Fibroblast of lung (primary cell): ENCODE measurements around the gene FMN1. TPM values are rescaled to one million over a fixed set of nuclear protein-coding genes. Genes with fewer than 3 reads are reported as not detected.

Experiments used
- DNase-seq, 2 donors: peaks; one replicate each; pipeline versions ENCODE4 v3.0.0 to v3.0.0-alpha.2; 2010; ENCODE audit warnings: low read depth in 2 of 2
- H2AFZ ChIP-seq: 2 replicates; pipeline ENCODE4 v1.5.1; 2012; ENCODE audit warnings: low read length, control low read depth, inconsistent platforms
- H3K27ac ChIP-seq: 2 replicates; pipeline ENCODE4 v1.5.1; 2011; ENCODE audit warnings: low read length, control low read depth; ENCODE audit not compliant: insufficient read depth
- H3K27me3 ChIP-seq: 2 replicates; pipeline ENCODE4 v1.5.1; 2011; ENCODE audit warnings: mild to moderate bottlenecking, low read length; ENCODE audit not compliant: control insufficient read depth, insufficient read depth
- H3K36me3 ChIP-seq: 2 replicates; pipeline ENCODE4 v1.5.1; 2011; ENCODE audit warnings: low read length; ENCODE audit not compliant: control insufficient read depth, insufficient read depth
- H3K4me1 ChIP-seq: 2 replicates; pipeline ENCODE4 v1.5.1; 2011; ENCODE audit warnings: low read length; ENCODE audit not compliant: control insufficient read depth, insufficient read depth; ENCODE audit errors: extremely low read depth
- H3K4me2 ChIP-seq: 2 replicates; pipeline ENCODE4 v1.5.1; 2011; ENCODE audit warnings: low read length, control low read depth; ENCODE audit not compliant: insufficient read depth; ENCODE audit errors: extremely low read depth
- H3K4me3 ChIP-seq, 4 experiments: fragments of 200-600 bp in 1 of 4; sonication (generic) in 1 of 4; replicated peaks in 1 of 4; 2 replicates each; pipeline ENCODE4 v1.5.1; 2011 to 2016; ENCODE audit warnings: low read length in 4 of 4, low read depth in 3 of 4, mild to moderate bottlenecking in 3 of 4, control low read depth in 2 of 4, inconsistent platforms in 1 of 4, mixed read lengths in 1 of 4; ENCODE audit not compliant: insufficient read depth in 1 of 4; ENCODE audit errors: control extremely low read depth in 1 of 4
- H3K79me2 ChIP-seq: 2 replicates; pipeline ENCODE4 v1.5.1; 2012; ENCODE audit warnings: mild to moderate bottlenecking, low read length, inconsistent platforms; ENCODE audit not compliant: control insufficient read depth, insufficient read depth
- H3K9ac ChIP-seq: 2 replicates; pipeline ENCODE4 v1.5.1; 2011; ENCODE audit warnings: mild to moderate bottlenecking, low read length, control low read depth; ENCODE audit not compliant: insufficient read depth
- H3K9me3 ChIP-seq: 2 replicates; pipeline ENCODE4 v1.5.1; 2012; ENCODE audit warnings: low read depth, low read length; ENCODE audit not compliant: control insufficient read depth, insufficient read depth
- H4K20me1 ChIP-seq: 2 replicates; pipeline ENCODE4 v1.5.1; 2011; ENCODE audit warnings: low read length; ENCODE audit not compliant: control insufficient read depth, insufficient read depth; ENCODE audit errors: extremely low read depth
- EZH2 ChIP-seq: IDR thresholded peaks from 2 replicates; pipeline ENCODE4 v1.5.1; 2012; ENCODE audit warnings: low read length, control low read depth, mild to moderate bottlenecking; ENCODE audit errors: missing control alignments
- polyA plus RNA-seq, 2 donors: library from polyadenylated mRNA; depleted of rRNA in 1 of 2; stranded (reverse) in 1 of 2; unstranded in 1 of 2; fragments of >200 nt; gene quantifications; 2 replicates each; pipeline ENCODE4 v1.2.1, GENCODE V29; 2011 to 2012; ENCODE audit warnings: missing spikeins in 1 of 2
- total RNA-seq: library from RNA; depleted of rRNA; stranded (reverse); fragments of >200 nt; gene quantifications from 2 replicates; pipeline ENCODE4 v1.2.1, GENCODE V29; 2014
- TF ChIP-seq, protein P1 (sequence below), 2 donors: IDR thresholded peaks in 1 of 2; conservative IDR thresholded peaks in 1 of 2; 1 replicate in 1 of 2; 2 replicates in 1 of 2; pipeline ENCODE4 v1.5.1; 2011 to 2012; ENCODE audit warnings: low read length in 2 of 2, control low read depth in 1 of 2, inconsistent platforms in 1 of 2, low read depth in 1 of 2, mild to moderate bottlenecking in 1 of 2

FMN1 gene
- total and polyA plus RNA-seq, 2 donors (not counting 1 experiment from before 2014, with no cell fraction given): 7.5 to 43.8 TPM

DNA sequence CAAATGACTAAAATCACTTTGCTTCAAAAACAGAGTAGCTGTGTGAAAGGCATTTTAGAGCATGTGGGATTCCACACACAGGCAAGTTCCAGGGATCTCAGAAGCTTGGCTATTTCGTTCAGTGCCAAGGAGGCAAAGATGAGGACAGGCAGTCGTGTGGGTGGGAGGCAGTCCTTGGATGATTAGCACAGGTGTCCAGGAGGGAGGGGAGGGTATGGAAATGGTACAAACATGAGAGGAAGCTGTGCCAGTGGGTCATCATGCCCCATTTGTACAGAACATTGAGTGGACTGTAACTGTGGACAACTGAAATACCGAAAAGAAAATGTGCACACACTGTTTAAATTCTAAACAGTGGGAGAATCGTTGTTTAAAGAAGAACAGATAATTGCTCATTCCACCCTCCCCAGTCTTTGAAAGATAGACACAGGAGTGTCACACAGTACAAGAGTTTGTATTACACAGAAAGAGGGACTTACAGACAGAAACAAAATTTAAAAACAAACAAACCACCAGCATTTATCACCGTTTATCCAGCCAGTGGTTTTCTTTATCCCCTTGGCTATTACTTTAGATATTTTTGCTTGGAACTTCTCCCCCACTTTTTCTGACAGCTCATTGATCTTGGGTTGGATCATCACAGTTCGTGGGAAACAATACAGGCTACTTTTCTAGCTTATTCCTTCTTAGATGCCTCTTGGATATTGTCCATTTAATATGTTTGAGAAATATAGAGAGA lies 353.8 kb downstream of the FMN1 start:
- Histone ChIP-seq H3K4me2 (peak overlapping the region; percentile 73), H3K27ac (peak overlapping the region; percentile 79), H3K27me3 (no peaks in the 10 kb centered on the region), H3K79me2 (peaks cover 18% of the 10 kb centered on the region), H3K4me3 (peak overlapping the region in 2 of 4 experiments; percentile 0 to 17), H2AFZ (peak overlapping the region; percentile 26), H3K36me3 (no peaks in the 10 kb centered on the region), H3K4me1 (peaks cover 15% of the 10 kb centered on the region), H3K9me3 (no peaks in the 10 kb centered on the region), H3K9ac (no peak overlapping the region), H4K20me1 (no peaks in the 10 kb centered on the region)
- DNase-seq: peak; percentile 72 to 80
- TF ChIP-seq EZH2: no peak
- TF ChIP-seq, protein P1, sequence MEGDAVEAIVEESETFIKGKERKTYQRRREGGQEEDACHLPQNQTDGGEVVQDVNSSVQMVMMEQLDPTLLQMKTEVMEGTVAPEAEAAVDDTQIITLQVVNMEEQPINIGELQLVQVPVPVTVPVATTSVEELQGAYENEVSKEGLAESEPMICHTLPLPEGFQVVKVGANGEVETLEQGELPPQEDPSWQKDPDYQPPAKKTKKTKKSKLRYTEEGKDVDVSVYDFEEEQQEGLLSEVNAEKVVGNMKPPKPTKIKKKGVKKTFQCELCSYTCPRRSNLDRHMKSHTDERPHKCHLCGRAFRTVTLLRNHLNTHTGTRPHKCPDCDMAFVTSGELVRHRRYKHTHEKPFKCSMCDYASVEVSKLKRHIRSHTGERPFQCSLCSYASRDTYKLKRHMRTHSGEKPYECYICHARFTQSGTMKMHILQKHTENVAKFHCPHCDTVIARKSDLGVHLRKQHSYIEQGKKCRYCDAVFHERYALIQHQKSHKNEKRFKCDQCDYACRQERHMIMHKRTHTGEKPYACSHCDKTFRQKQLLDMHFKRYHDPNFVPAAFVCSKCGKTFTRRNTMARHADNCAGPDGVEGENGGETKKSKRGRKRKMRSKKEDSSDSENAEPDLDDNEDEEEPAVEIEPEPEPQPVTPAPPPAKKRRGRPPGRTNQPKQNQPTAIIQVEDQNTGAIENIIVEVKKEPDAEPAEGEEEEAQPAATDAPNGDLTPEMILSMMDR (conservative IDR thresholded peaks at IDR 0.05 in 1 of 2, IDR thresholded peaks at IDR 0.05 in 1 of 2; ENCODE audit: low read depth in 1 of 2, low read length in 2 of 2): no peak

DNA sequence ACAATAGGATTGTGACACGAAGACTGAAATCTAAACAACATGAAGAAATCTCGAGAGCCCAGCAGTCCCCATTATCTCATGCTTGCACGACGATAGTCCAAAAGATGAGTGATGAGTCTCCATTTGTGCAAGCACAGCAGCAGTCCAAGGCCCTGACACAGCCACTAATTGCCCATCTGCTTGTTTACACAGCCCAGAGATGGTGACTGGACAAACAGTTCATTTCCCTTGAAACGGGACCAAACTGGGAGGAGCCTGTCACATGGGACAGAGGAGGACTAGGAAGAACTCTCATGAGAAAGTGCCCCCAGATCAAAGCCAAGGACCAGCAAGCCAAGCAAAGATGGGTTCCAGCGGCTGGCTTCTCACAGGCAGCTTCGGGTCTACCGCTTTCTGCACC lies 355.7 kb downstream of the FMN1 start:
- no peaks in the 10 kb centered on the region for H3K36me3 ChIP-seq
- H3K4me2 ChIP-seq: peak overlapping the region; percentile 51
- no peaks in the 10 kb centered on the region for H4K20me1 ChIP-seq
- H3K9me3 ChIP-seq: no peaks in the 10 kb centered on the region
- peaks cover 15% of the 10 kb centered on the region for H3K4me1 ChIP-seq
- no peak overlapping the region for H2AFZ ChIP-seq
- DNase-seq: peak; percentile 81 to 92
- H3K27me3 ChIP-seq: no peaks in the 10 kb centered on the region
- H3K27ac ChIP-seq: peak overlapping the region; percentile 79
- TF ChIP-seq EZH2: no peak
- TF ChIP-seq, protein P1 (conservative IDR thresholded peaks at IDR 0.05 in 1 of 2, IDR thresholded peaks at IDR 0.05 in 1 of 2; ENCODE audit: low read depth in 1 of 2, low read length in 2 of 2): no peak
- peak overlapping the region in 2 of 4 experiments; percentile 2 to 32 for H3K4me3 ChIP-seq
- peak overlapping the region; percentile 18 for H3K9ac ChIP-seq
- H3K79me2 ChIP-seq: peaks cover 18% of the 10 kb centered on the region

DNA sequence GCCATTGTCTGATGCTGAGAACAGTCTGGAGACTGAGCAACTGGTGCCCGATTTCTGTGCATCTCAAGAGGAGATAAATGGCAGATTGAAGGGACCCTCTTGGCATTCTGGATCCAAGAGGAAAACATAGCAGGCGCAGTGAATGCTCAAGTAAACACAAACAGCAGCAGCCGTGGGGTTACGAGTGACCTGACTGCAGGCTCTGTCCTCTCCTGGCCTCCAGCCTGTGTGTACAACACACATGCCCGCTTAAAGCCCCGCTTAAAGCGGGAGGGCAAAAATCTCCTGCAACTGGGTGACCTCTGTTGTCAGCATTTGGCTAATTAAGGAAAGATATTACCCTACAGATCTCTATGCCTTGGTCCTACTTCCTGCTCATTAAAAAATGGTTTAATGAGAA lies 356.2 kb downstream of the FMN1 start:
- Histone ChIP-seq H3K36me3 (no peaks in the 10 kb centered on the region), H3K4me3 (no peak overlapping the region), H2AFZ (no peak overlapping the region), H3K27ac (peak overlapping the region; percentile 79), H3K9me3 (no peaks in the 10 kb centered on the region), H3K4me2 (peak overlapping the region; percentile 51), H3K27me3 (no peaks in the 10 kb centered on the region), H3K4me1 (peaks cover 15% of the 10 kb centered on the region), H3K9ac (no peak overlapping the region), H3K79me2 (peaks cover 18% of the 10 kb centered on the region), H4K20me1 (no peaks in the 10 kb centered on the region)
- no peak for DNase-seq
- TF ChIP-seq, protein P1 (conservative IDR thresholded peaks at IDR 0.05 in 1 of 2, IDR thresholded peaks at IDR 0.05 in 1 of 2; ENCODE audit: low read depth in 1 of 2, low read length in 2 of 2): no peak
- TF ChIP-seq EZH2: no peak
